Gastroesophageal sphincter (tissue), 2 donors: ENCODE data around the gene OR2T11.
"Not testable (repeated sequence)": the region's sequence is repeated elsewhere in the genome, so short reads cannot be mapped to it uniquely, and the experiment has no call there.

ENCODE experiments used
- EP300 ChIP-seq: sonication (generic); formaldehyde crosslinking; IDR thresholded peaks from one replicate; pipeline ENCODE4 v1.6.1; 2017; ENCODE audit warnings: antibody characterized with exemption, mild to moderate bottlenecking
- POLR2A ChIP-seq, 2 donors: fragments of 450-650 bp; IDR thresholded peaks; one replicate each; pipeline ENCODE4 v1.6.1; 2017; ENCODE audit warnings: antibody characterized with exemption in 2 of 2, mild to moderate bottlenecking in 2 of 2, moderate library complexity in 1 of 2

- not testable (repeated sequence) for TF ChIP-seq POLR2A (IDR thresholded peaks at IDR 0.05); EP300
These were observed 14.1 kb upstream of the OR2T11 start for GRCh38 chr1:248648770-248649536.
